GM19025 (cell line): ENCODE data around the gene RHCG.

ENCODE experiments used
- ATAC-seq: cut with Tn5 transposase; IDR thresholded peaks from one replicate; pipeline ENCODE4 v1.9.1; 2021; ENCODE audit warnings: mild to moderate bottlenecking, low read depth, moderate library complexity; ENCODE audit not compliant: unreplicated experiment

The RHCG gene

DNA sequence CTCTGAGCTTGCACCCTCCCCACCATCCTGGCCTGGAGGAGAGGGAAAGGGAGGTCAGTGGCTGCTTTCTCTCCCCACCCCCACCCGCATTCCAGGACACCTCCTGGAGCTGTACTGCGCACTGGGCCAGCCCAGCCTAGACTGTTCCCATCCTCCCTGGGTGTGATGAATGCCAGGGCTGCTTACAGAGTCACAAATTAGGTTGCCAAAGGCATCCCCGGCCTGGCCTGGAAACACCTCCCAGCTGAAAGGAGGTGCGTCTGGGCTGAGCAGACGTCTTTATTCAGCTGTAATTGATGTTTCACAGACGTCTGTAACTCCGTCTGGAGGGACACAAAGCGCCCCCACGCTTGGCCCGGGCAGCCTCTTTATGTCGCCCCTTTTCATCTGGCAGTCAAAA lies 47.6 kb downstream of the RHCG start:
- ATAC-seq = no peak

- ATAC-seq = no peak
Observed at GRCh38 chr15:89447676-89448075, 48.7 kb downstream of the RHCG start.

GRCh38 chr15:89446255-89446891 lies 50.0 kb downstream of the RHCG start:
- ATAC-seq = no peak

DNA sequence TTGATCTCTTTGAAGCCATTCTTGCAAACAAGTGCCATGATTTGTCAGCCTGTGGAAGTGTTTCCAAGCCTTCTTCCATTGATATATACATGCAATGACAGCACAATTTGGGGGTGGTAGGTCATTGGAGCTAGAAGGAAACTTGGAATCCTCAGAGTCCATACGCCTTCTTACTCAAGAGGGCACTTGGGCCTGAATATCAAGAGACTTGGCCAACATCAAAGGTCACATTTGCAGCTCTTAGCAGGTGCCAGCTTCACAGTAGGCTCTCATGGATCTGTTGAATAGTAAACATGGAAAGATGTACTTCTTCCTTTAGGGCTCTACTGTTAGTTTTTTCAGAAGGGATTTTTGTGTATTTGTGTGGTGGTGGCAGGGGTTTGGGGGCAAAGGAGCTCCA lies 50.9 kb downstream of the RHCG start:
- no peak for ATAC-seq

- no peak for ATAC-seq
Observed at GRCh38 chr15:89444241-89445225, 51.9 kb downstream of the RHCG start.

- no peak for ATAC-seq
Observed at GRCh38 chr15:89443581-89443980, 52.8 kb downstream of the RHCG start.

DNA sequence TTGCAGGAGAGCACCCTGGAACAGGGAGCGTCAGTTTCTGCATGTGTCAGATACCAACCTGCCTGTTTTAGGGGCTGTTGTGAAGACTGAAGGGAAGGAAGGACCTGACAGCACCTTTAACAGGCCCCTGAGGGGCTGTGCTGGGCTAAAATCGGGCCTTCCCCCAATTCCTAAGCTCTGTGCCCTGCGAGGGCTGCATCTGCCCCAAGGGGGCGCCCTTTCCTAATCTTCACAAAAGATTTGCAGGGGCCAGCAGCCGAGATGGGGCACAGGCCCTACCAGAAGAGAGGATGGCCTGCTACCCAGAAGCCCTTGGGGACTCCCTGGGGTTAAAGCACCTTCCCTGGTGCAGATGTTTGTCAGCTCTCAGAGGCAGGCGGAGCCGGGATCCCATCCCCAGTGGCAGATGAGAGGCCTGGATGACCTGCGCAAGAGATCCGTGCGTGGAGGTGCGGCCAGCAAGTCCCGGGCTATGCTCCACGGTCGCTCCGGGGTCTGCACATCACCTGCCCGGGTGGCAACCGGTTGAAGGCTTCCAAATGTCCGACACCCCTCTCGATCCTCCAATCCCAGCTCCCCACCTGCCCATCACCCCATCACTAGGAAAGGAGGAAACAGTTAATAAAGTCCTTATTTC lies 53.6 kb downstream of the RHCG start:
- ATAC-seq = no peak

DNA sequence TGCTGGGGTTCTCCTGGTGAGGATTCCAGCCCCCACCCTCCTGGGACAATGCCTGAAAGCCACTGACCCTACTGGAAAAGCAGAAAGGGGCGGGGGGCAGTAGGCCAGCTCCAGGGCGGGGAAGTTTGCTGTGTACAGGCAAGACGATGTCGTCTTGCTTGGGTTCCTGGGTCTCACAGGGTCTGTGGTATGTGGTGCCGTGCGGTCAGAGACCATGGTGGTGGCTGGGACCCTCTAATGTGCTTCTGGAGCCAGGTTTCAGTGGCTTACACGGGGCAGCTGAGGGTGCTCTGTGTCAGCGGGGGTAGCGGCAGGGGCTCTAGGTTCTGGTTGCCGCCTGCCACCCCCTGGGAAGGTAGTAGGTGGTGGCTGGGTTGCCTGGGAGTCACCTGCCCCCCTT lies 54.2 kb downstream of the RHCG start:
- ATAC-seq = no peak

- ATAC-seq = peak; percentile 94
Observed at GRCh38 chr15:89441295-89441812, 55.0 kb downstream of the RHCG start.

DNA sequence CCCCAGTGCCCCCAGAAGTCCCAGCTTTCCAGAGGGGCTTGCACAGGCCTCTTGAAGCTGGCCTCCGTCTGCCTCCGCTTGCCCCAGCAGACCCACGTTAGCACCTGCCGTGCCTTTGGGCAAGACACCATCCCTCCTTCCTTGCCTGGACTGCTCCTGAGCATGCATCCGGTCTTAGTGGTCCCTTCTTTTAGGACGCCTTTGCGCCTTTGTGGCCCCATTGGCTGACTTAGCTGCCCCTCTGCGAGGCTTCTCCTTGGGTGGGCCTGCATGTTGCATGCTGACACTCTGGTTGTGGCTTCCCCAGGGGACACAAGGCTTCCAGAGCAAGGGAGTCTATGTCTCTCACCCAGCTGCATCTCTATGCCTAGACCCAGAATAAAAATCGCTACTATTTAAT lies 56.6 kb downstream of the RHCG start:
- no peak for ATAC-seq

DNA sequence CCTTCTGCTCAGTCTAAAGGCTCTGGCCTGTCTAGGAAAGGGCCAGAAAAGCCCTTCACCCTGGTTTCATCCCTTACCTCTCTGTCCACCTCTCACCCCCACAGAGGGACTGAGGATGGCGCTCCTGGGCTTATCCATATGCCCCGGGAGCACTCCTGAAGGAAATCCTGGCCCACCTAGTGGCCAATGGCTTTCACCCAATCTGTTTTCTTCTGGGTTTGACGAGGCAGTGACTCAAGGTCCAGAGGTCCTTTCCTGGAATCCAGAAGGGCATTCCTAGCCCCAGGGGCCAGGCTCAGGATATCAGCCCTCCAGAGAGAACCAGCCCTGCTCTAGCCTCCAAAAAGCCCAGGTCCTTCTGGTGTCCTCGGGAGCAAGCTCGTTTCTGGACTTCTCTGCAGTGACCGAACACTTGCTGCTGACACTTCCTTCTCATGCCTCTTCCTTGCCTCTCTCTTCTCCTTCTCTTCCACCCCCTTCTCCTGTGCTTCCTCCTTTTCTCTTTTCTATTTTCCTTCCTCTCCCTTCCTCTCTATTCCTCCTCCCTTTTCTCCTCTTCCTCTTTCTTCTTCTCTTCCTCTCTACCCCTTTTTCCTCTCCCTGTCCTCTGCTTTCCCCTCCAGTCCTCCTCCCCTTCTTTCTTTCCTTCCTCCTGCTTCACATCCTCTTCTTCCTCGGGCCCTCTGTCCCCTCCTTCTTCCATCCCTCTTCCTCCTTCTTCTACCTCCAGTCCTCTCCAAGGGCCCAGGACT lies 59.6 kb downstream of the RHCG start:
- no peak for ATAC-seq

DNA sequence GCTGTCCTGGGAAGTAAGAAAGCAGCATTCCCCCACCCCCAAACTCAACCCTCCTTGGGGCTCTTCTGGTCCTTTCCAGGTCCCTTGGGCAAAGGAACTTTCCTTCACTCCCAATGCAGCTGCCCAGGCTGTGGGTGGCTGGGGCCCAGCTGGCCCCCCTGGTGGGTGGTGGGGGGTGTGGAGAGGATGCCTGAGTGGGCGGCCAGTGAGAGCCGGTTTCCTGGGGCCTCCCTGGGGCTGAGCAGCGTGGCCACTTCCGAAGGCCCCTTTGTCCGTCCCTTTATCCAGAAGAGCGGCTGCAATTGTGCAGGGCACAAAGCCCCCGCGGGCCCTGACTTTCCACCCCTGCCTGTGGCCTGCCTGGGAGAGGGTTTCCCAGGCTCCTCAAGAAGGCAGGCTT lies 61.0 kb downstream of the RHCG start:
- no peak for ATAC-seq

- no peak for ATAC-seq
Observed at GRCh38 chr15:89433686-89434085, 62.7 kb downstream of the RHCG start.

DNA sequence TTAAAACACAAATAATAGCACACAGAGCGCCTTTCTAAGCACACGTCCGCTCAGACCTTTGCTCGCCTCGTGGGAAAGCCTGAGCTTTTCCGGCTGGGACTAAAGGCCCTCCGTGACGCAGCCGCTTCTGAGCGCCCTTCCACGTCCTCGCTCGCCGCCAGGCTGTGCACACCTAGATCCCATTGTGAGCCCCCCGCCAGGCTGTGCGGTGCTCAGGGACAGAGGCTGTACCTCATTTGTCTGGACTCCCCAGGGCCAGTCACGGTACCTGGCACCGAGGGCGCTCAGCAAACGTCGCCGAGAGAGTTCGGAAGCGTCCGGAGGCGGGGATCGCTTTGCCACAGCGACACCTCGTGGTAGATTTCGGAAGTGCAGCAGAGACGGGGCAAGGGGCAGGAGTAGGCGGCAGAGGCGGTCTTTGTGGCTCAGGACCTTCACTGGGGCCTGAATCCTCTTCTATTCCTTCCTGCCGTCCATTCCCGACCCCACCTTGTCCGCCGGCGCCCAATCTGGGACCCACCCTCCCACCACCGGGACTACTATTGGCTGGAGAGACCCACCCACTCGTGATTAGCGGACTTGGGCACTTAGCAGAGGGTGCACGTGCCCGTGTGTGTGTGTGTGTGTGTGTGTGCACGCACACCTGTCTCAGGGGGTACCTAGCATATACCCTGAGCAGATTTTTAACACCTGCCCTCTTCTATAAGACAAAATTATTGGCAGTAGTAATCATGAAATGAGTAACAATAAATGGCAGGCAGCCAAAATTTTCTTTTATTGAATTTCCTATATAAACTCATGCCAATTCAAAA lies 65.6 kb downstream of the RHCG start:
- no peak for ATAC-seq

- ATAC-seq = no peak
Observed at GRCh38 chr15:89429986-89430385, 66.4 kb downstream of the RHCG start.

GRCh38 chr15:89429023-89429422 lies 67.4 kb downstream of the RHCG start:
- ATAC-seq = no peak

- no peak for ATAC-seq
Observed at GRCh38 chr15:89428246-89428645, 68.1 kb downstream of the RHCG start.

DNA sequence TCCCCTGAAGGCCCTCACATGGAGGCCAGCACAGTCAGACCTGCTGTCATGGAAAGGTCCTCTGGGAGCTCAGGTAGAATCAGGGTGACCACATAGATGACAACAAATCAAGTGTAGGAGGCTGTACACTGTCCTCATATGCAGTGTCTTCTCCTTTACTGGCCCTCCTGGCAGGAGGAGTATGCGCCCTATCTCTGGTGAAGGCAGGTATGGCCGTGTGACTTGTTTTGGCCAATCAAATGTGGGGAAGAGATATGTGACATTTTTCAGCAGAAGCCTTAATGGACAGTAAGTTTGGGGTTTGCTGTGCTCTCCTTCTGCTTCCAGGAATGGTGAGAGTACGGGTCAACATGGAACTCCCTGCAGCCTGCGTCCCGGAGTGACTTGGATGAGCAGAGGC lies 69.9 kb downstream of the RHCG start:
- no peak for ATAC-seq

GRCh38 chr15:89423981-89424380 lies 72.4 kb downstream of the RHCG start:
- ATAC-seq = no peak
